SH-SY5Y (cell line): ENCODE results near the gene FIG4.

Source experiments
- GATA2 ChIP-seq: IDR thresholded peaks from 2 replicates; pipeline ENCODE4 v1.6.1; 2011; ENCODE audit warnings: mild to moderate bottlenecking, low read depth, low read length
- GATA3 ChIP-seq: IDR thresholded peaks from 2 replicates; pipeline ENCODE4 v1.6.1; 2011; ENCODE audit warnings: low read depth, mild to moderate bottlenecking, low read length, moderate library complexity

DNA sequence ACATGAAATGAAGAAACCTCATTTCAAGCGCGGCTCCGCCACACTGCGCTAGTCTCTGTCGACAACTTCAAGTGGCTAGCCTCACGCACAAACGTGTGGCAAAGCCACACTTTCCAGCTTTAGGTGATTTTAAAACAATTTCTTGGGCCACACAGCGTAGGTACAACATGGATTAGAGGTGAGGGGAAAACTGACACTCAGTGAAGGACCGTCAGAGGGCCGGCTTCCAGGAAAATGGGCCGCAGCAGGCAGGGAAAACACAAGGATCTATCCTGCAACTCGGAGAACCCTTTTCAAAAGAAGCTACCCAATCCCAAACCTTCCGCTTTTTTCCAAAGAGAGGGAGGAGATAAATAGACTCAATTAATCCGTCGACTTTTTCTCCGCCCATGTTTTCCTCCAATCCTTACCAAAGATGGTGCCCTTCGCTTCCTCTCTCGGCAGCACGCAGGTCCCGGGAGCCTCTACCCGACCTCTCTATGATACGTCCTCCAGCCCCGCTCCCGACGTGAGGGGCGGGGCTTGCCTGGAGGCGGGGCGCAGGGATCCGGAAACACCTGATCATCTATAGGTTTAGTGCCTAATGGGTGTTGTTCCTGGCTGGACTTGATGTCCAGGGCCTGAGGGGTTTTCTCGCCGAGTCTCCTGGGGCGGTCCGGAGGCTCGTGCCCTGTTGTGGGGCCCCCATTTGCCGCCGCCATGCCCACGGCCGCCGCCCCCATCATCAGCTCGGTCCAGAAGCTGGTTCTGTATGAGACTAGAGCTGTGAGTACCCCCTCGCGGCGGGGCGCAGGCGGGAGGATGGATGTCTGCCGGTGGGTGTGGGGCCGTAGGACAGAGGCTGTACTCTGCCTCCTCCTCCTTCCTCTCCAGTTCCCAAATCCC lies at the start of gene FIG4, which contains the start of gene AK9:
- TF ChIP-seq GATA2 (no peak), GATA3 (no peak)
